Mononuclear cell (primary cell): ENCODE results near the gene FSTL5. TPM values are rescaled to one million over a fixed set of nuclear protein-coding genes. Genes with fewer than 3 reads are reported as not detected.

Source experiments
- H3K27me3 ChIP-seq: 2 replicates; pipeline ENCODE4 v1.6.0; 2011; ENCODE audit warnings: low read length, control low read depth; ENCODE audit not compliant: insufficient read depth
- H3K4me1 ChIP-seq: 2 replicates; pipeline ENCODE4 v1.5.1; 2011; ENCODE audit warnings: mild to moderate bottlenecking, low read length, control low read depth; ENCODE audit not compliant: insufficient read depth
- H3K4me3 ChIP-seq: 2 replicates; pipeline ENCODE4 v1.5.1; 2011; ENCODE audit warnings: mild to moderate bottlenecking, low read length, moderate library complexity
- H3K9me3 ChIP-seq: 2 replicates; pipeline ENCODE4 v1.5.1; 2011; ENCODE audit warnings: low read depth, mild to moderate bottlenecking, control low read depth, low read length
- total RNA-seq: library from RNA; depleted of rRNA; stranded (reverse); fragments of >200 nt; gene quantifications from one replicate; pipeline ENCODE4 v1.2.3, GENCODE V29; 2012

The FSTL5 gene
- total RNA-seq, 1 donor, result under 0.01 TPM

DNA sequence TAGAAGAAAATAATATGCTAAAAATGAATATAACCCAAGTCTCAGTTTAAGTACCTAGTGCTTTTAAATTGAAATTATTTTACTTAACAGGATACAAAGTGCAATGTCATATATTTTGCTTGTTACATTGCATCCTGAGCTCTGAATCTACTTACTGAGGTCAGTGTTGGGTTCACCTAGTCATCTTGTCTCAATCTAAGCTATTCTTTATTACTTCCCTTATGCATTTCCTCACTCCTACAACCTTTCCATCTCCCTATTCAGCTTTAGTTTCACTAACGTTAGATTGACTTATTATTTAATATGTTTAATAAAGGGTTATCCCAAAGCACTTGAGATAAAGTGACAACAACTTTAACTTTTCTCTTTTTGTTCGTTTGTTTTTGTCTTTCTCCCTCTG, 483.7 kb downstream of the FSTL5 start:
- H3K9me3 ChIP-seq, result no peaks in the 10 kb centered on the region
- no peaks in the 10 kb centered on the region for H3K4me1 ChIP-seq
- H3K4me3 ChIP-seq, result no peak overlapping the region
- no peaks in the 10 kb centered on the region for H3K27me3 ChIP-seq

- H3K4me3 ChIP-seq, result no peak overlapping the region
- no peaks in the 10 kb centered on the region for H3K4me1 ChIP-seq
- no peaks in the 10 kb centered on the region for H3K27me3 ChIP-seq
- no peaks in the 10 kb centered on the region for H3K9me3 ChIP-seq
Observed at GRCh38 chr4:161664740-161665139, 499.1 kb downstream of the FSTL5 start.

DNA sequence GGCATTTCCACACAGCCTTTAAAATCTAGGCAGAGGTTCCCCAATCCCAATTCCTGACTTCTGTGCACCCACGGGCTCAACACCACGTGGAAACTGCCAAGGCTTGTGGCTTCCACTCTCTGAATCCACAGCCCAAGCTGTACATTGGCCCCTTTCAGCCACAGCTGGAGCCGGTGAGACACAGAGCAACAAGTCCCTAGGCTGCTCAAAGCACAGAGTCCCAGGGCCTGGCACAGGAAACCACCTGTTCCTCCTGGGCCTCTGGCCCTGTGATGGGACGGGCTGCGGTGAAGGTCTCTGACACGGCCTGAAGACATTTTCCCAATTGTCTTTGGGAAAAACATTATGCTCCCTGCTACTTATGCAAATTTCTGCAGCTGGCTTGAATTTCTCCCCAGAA, 500.0 kb downstream of the FSTL5 start:
- Histone ChIP-seq H3K9me3 (no peaks in the 10 kb centered on the region), H3K4me3 (no peak overlapping the region), H3K4me1 (no peaks in the 10 kb centered on the region), H3K27me3 (no peaks in the 10 kb centered on the region)

DNA sequence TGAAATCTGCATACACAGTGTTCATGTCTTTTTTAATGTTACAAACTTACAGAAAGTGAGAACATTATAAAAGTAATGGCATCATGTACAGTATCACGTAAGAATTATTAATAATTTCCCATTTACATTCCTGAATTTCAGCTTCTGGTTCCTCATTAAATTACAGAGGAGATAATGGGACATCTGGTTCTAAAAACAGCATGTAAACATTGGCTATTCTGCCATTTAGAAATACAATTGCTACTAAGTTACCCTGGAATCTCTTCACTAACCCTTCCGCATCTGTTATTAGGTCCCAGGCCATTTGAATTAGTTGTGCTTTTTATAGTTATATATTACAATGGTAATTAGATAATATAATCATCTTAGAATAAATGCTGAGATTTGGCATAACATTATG, 505.1 kb downstream of the FSTL5 start:
- H3K4me1 ChIP-seq, result no peaks in the 10 kb centered on the region
- no peaks in the 10 kb centered on the region for H3K27me3 ChIP-seq
- H3K9me3 ChIP-seq, result no peaks in the 10 kb centered on the region
- no peak overlapping the region for H3K4me3 ChIP-seq

GRCh38 chr4:161657616-161658015, 506.2 kb downstream of the FSTL5 start:
- Histone ChIP-seq H3K4me3 (no peak overlapping the region), H3K9me3 (no peaks in the 10 kb centered on the region), H3K4me1 (no peaks in the 10 kb centered on the region), H3K27me3 (no peaks in the 10 kb centered on the region)

GRCh38 chr4:161656594-161656993, 507.2 kb downstream of the FSTL5 start:
- no peaks in the 10 kb centered on the region for H3K9me3 ChIP-seq
- H3K27me3 ChIP-seq, result no peaks in the 10 kb centered on the region
- H3K4me1 ChIP-seq, result peaks cover 3% of the 10 kb centered on the region
- no peak overlapping the region for H3K4me3 ChIP-seq

DNA sequence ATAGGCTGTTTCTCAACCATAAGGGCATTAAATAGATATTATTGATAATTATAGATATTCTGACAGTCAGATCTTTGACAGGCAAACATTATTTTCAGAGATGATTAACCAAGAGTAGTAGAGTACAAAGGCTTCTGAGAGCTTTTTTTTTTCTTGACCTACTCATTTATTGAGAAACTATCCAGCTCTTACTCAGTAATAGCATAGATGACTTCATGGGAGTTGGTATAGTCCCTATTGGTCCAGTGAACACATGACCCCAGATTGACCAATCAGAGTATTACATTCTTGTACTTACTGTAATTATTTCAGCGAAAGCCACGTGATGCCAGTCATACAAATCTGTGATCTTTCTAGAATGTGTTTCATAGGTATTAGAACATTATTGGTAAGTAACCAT, 508.7 kb downstream of the FSTL5 start:
- H3K27me3 ChIP-seq, result no peaks in the 10 kb centered on the region
- peaks cover 5% of the 10 kb centered on the region for H3K4me1 ChIP-seq
- H3K4me3 ChIP-seq, result no peak overlapping the region
- H3K9me3 ChIP-seq, result no peaks in the 10 kb centered on the region

DNA sequence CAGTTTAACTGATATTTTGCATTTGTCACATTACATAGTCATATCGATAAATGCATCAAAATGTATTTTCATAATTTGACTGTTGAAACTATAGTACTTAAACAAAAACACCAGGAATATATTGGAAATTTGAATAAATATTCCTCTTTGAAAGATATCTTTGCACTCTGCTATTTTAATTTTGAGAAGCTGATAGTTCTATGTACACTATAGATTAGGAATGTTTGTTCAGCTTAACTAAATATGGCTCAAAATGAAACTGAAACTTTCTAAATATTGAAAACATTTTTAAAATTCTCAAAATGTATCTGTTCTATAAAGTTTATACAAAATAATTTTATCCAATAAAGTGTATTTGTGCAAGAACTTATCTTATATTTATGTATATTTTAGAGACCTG, 510.1 kb downstream of the FSTL5 start:
- no peaks in the 10 kb centered on the region for H3K9me3 ChIP-seq
- no peak overlapping the region for H3K4me3 ChIP-seq
- H3K27me3 ChIP-seq, result no peaks in the 10 kb centered on the region
- peaks cover 5% of the 10 kb centered on the region for H3K4me1 ChIP-seq

- Histone ChIP-seq H3K4me3 (no peak overlapping the region), H3K27me3 (no peaks in the 10 kb centered on the region), H3K9me3 (no peaks in the 10 kb centered on the region), H3K4me1 (peaks cover 5% of the 10 kb centered on the region)
Observed at GRCh38 chr4:161651586-161651985, 512.2 kb downstream of the FSTL5 start.

GRCh38 chr4:161650812-161651211, 513.0 kb downstream of the FSTL5 start:
- Histone ChIP-seq H3K9me3 (no peaks in the 10 kb centered on the region), H3K4me1 (peaks cover 5% of the 10 kb centered on the region), H3K4me3 (no peak overlapping the region), H3K27me3 (no peaks in the 10 kb centered on the region)

GRCh38 chr4:161647757-161648156, 516.0 kb downstream of the FSTL5 start:
- no peaks in the 10 kb centered on the region for H3K9me3 ChIP-seq
- H3K4me3 ChIP-seq, result no peak overlapping the region
- H3K4me1 ChIP-seq, result peaks cover 5% of the 10 kb centered on the region
- H3K27me3 ChIP-seq, result no peaks in the 10 kb centered on the region

GRCh38 chr4:161642708-161643107, 521.1 kb downstream of the FSTL5 start:
- Histone ChIP-seq H3K4me3 (no peak overlapping the region), H3K27me3 (no peaks in the 10 kb centered on the region), H3K4me1 (no peaks in the 10 kb centered on the region), H3K9me3 (no peaks in the 10 kb centered on the region)

GRCh38 chr4:161629694-161630441, 533.9 kb downstream of the FSTL5 start:
- H3K4me3 ChIP-seq, result no peak overlapping the region
- H3K4me1 ChIP-seq, result no peaks in the 10 kb centered on the region
- no peaks in the 10 kb centered on the region for H3K9me3 ChIP-seq
- H3K27me3 ChIP-seq, result no peaks in the 10 kb centered on the region

GRCh38 chr4:161604516-161605300, 559.1 kb downstream of the FSTL5 start:
- Histone ChIP-seq H3K27me3 (no peaks in the 10 kb centered on the region), H3K9me3 (no peaks in the 10 kb centered on the region), H3K4me3 (no peak overlapping the region), H3K4me1 (no peaks in the 10 kb centered on the region)

DNA sequence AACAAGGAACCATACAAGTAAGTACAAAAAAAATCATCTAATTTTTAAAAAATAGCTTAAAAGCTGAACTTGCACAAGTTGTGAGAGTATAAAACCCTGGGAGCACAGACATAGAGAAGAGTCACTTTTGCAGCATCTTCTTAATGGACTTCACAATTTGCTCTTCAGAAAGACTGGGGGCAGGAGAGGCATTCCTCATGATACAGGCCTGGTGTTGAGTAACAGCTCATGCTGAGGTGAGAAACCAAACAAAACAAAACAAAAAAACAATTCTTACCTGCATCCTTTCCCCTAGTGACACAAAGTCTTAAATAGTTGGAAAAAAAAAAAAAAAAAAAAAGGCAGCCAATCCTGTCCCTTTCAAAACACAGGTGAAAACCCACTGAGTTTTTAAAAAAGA, 562.8 kb downstream of the FSTL5 start:
- Histone ChIP-seq H3K4me3 (no peak overlapping the region), H3K9me3 (no peaks in the 10 kb centered on the region), H3K4me1 (no peaks in the 10 kb centered on the region), H3K27me3 (no peaks in the 10 kb centered on the region)
